HEK293 (cell line): ENCODE measurements around the gene PDE4D.

Experiments used
- ATF2 ChIP-seq: fragments of 450-650 bp; formaldehyde crosslinking; IDR thresholded peaks from 2 replicates; pipeline ENCODE4 v1.5.1; 2016; ENCODE audit warnings: missing biosample characterization, missing genetic modification characterization, low read depth
- BCL11B ChIP-seq: fragments of 450-650 bp; formaldehyde crosslinking; IDR thresholded peaks from 2 replicates; pipeline ENCODE4 v1.5.1; 2016; ENCODE audit warnings: low read depth, missing biosample characterization, missing genetic modification characterization
- OSR2 ChIP-seq: fragments of 450-650 bp; formaldehyde crosslinking; IDR thresholded peaks from 2 replicates; pipeline ENCODE4 v1.5.1; 2016; ENCODE audit warnings: missing biosample characterization, missing genetic modification characterization
- PBX3 ChIP-seq: sonication (generic); formaldehyde crosslinking; IDR thresholded peaks from 2 replicates; pipeline ENCODE4 v1.8.1; 2022; ENCODE audit warnings: mild to moderate bottlenecking, moderate library complexity, missing genetic modification reagents
- PRDM4 ChIP-seq: fragments of 450-650 bp; formaldehyde crosslinking; IDR thresholded peaks from 2 replicates; pipeline ENCODE4 v1.5.1; 2017; ENCODE audit warnings: missing biosample characterization, missing genetic modification characterization
- ZBTB17 ChIP-seq: fragments of 450-650 bp; formaldehyde crosslinking; IDR thresholded peaks from 2 replicates; pipeline ENCODE4 v1.5.1; 2016; ENCODE audit warnings: missing biosample characterization, missing genetic modification characterization
- ZBTB49 ChIP-seq: fragments of 450-650 bp; formaldehyde crosslinking; IDR thresholded peaks from 2 replicates; pipeline ENCODE4 v1.5.1; 2016; ENCODE audit warnings: missing biosample characterization, missing genetic modification characterization, low read depth
- ZNF133 ChIP-seq: fragments of 450-650 bp; formaldehyde crosslinking; IDR thresholded peaks from 2 replicates; pipeline ENCODE4 v1.5.1; 2016; ENCODE audit warnings: missing biosample characterization, missing genetic modification characterization
- ZNF175 ChIP-seq: fragments of 450-650 bp; formaldehyde crosslinking; IDR thresholded peaks from 2 replicates; pipeline ENCODE4 v1.5.1; 2016; ENCODE audit warnings: missing biosample characterization, missing genetic modification characterization
- ZNF398 ChIP-seq: fragments of 450-650 bp; formaldehyde crosslinking; IDR thresholded peaks from 2 replicates; pipeline ENCODE4 v1.5.1; 2017; ENCODE audit warnings: missing biosample characterization, missing genetic modification characterization
- ZNF416 ChIP-seq: fragments of 450-650 bp; formaldehyde crosslinking; IDR thresholded peaks from 2 replicates; pipeline ENCODE4 v1.5.1; 2016; ENCODE audit warnings: missing biosample characterization, missing genetic modification characterization
- ZNF518A ChIP-seq: fragments of 450-650 bp; formaldehyde crosslinking; conservative IDR thresholded peaks from 2 replicates; pipeline ENCODE4 v1.5.1; 2016; ENCODE audit warnings: low read depth, missing biosample characterization, missing genetic modification characterization
- ZNF529 ChIP-seq: fragments of 450-650 bp; formaldehyde crosslinking; IDR thresholded peaks from 2 replicates; pipeline ENCODE4 v1.5.1; 2017; ENCODE audit warnings: missing genetic modification characterization, missing biosample characterization; ENCODE audit not compliant: insufficient replicate concordance
- ZNF580 ChIP-seq: fragments of 450-650 bp; formaldehyde crosslinking; IDR thresholded peaks from 2 replicates; pipeline ENCODE4 v1.5.1; 2016; ENCODE audit warnings: missing biosample characterization, missing genetic modification characterization
- ZNF596 ChIP-seq: fragments of 450-650 bp; IDR thresholded peaks from 2 replicates; pipeline ENCODE4 v1.5.0; 2018; ENCODE audit warnings: missing biosample characterization, mild to moderate bottlenecking, missing genetic modification characterization, moderate library complexity
- ZNF660 ChIP-seq: fragments of 450-650 bp; IDR thresholded peaks from 2 replicates; pipeline ENCODE4 v1.5.1; 2018; ENCODE audit warnings: missing biosample characterization, mild to moderate bottlenecking, missing genetic modification characterization
- ZNF664 ChIP-seq: fragments of 450-650 bp; formaldehyde crosslinking; IDR thresholded peaks from 2 replicates; pipeline ENCODE4 v1.5.1; 2016; ENCODE audit warnings: missing biosample characterization, missing genetic modification characterization
- ZNF670 ChIP-seq: fragments of 450-650 bp; formaldehyde crosslinking; IDR thresholded peaks from 2 replicates; pipeline ENCODE4 v1.5.1; 2016; ENCODE audit warnings: missing biosample characterization, missing genetic modification characterization, low read depth
- ZNF768 ChIP-seq: fragments of 450-650 bp; formaldehyde crosslinking; IDR thresholded peaks from 2 replicates; pipeline ENCODE4 v1.5.1; 2018; ENCODE audit warnings: missing biosample characterization, mild to moderate bottlenecking, missing genetic modification characterization
- ZSCAN18 ChIP-seq: fragments of 450-650 bp; formaldehyde crosslinking; IDR thresholded peaks from 2 replicates; pipeline ENCODE4 v1.5.1; 2016; ENCODE audit warnings: missing biosample characterization, missing genetic modification characterization
- ZXDB ChIP-seq: fragments of 450-650 bp; formaldehyde crosslinking; IDR thresholded peaks from 2 replicates; pipeline ENCODE4 v1.5.1; 2016; ENCODE audit warnings: missing biosample characterization, missing genetic modification characterization

PDE4D gene

GRCh38 chr5:59607138-59607765 is 286.3 kb downstream of the PDE4D start (continued):
- no peak for TF ChIP-seq ZNF518A (tag by site-specific recombination)
- no peak for TF ChIP-seq ZNF175 (tag by site-specific recombination)
- peak; percentile 87 for TF ChIP-seq ZBTB17 (tag by site-specific recombination)
- TF ChIP-seq ZSCAN18 = no peak
- no peak for TF ChIP-seq ZNF664
- TF ChIP-seq ATF2 (tag by site-specific recombination) = no peak
- TF ChIP-seq ZNF529 = no peak
- TF ChIP-seq PRDM4 = no peak
- TF ChIP-seq ZNF670 = no peak
- peak; percentile 17; the same call in 1 of the 2 replicates for TF ChIP-seq OSR2
- no peak for TF ChIP-seq PBX3
- no peak for TF ChIP-seq ZNF768 (tag by site-specific recombination)
- no peak for TF ChIP-seq ZNF133 (tag by site-specific recombination)
- no peak for TF ChIP-seq ZNF596 (tag by site-specific recombination)
- no peak for TF ChIP-seq BCL11B (tag by site-specific recombination)
- TF ChIP-seq ZXDB (tag by site-specific recombination) = 0 out of 2 replicates have a peak, but pooled peaks have one; percentile 22
- TF ChIP-seq ZBTB49 (tag by site-specific recombination) = no peak
- TF ChIP-seq ZNF398 (tag by site-specific recombination) = peak; percentile 44; the same call in 1 of the 2 replicates
- TF ChIP-seq ZNF416 (tag by site-specific recombination) = no peak
- TF ChIP-seq ZNF580 (tag by site-specific recombination) = no peak
- no peak for TF ChIP-seq ZNF660
